NCI-H2227 (cell line): Measurements from ENCODE around the gene MUSK.

Experiments
- DNase-seq: peaks from one replicate; lab custom pipeline; 2025; ENCODE audit not compliant: unreplicated experiment; lab: John Stamatoyannopoulos, UW

The MUSK gene

GRCh38 chr9:110668570-110669167, at the start of gene MUSK:
Gene MUSK (plus strand): TSS chr9:110668791. CDS start chr9:110668905, 114 bp downstream.
- no peak for DNase-seq

GRCh38 chr9:110619831-110620230, 48.8 kb upstream of the MUSK start:
- DNase-seq: no peak

GRCh38 chr9:110620726-110621125, 47.9 kb upstream of the MUSK start:
- DNase-seq: no peak

DNA sequence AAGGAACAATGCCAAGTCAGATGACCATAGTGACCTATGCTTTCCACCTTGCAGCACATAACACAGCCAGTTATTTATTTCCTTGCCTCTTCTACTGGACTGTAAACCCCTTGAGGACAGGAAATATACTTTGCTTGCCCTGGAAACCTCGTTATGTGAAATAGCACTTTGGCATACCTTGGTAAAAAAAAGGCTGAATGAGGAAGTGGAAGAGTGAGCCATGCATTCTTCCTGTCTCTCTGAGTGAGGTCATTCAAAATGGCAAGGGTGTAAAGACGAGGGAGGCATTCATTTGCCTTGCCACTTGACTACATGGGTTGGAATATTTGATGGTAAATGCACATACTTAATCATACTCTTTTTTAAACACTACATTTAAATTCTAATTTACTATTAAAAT, 46.2 kb upstream of the MUSK start:
- DNase-seq: no peak

DNA sequence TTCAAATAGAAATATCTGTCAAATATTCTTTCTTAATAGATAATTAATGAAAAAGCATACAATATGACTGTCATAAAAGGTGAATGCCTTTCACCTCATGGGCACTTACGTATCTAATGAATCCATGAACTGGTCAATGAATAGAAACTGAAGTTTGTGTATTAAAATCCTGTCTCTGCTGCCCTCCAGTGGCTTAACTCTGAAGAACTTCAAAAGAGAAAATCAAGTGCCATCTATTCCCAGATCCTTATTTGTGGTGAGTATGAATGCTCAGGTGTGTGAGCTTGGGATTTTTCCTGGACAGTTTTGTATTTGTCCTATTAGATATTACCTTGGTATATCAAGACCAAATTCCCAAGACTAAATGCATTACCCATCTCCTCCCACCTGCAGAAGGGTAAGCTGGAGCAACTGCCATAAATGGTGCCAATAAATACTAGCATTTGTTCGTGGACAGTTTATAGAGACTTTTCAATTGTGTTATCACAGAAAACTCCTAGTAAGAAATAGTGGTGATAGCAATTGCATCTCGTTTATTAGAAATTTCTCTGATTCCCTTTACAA, 45.0 kb upstream of the MUSK start:
- DNase-seq: peak; percentile 30

DNA sequence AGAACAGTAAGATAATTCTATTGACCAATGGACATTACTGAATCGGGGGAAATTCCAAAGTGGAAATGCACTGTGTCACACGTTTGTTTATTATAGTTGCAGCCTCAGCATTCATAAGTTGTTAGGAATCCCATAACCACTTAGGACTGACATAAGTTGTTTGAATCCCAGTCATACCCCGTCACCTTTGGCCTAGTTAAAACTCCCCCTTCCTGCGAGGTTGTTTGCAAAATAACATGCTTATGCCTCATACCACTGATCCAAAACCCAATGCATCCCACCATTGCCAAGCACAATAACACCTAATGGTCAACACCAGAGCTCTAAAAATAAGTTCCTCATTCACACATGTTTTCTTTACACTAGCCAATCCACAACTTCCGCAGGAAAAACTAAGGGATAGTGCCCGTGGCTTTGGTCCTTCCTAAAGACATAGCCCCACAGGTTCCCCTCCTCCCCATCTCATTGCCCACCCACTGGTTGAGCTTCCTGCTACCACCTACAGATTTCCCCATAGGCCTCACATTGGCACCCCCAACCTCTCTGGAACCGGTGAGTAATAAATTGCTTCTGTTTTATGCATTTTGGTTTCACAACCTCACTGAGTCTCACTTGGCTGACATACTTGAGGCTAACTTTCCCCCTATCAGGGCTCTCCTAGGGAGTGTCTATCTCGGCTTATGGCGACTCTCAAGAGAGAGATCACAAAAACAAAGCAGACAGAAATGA, 42.3 kb upstream of the MUSK start:
- DNase-seq: no peak

- no peak for DNase-seq
Observed at GRCh38 chr9:110635589-110635988, 33.0 kb upstream of the MUSK start.

- no peak for DNase-seq
Observed at GRCh38 chr9:110638381-110638954, 30.1 kb upstream of the MUSK start.

DNA sequence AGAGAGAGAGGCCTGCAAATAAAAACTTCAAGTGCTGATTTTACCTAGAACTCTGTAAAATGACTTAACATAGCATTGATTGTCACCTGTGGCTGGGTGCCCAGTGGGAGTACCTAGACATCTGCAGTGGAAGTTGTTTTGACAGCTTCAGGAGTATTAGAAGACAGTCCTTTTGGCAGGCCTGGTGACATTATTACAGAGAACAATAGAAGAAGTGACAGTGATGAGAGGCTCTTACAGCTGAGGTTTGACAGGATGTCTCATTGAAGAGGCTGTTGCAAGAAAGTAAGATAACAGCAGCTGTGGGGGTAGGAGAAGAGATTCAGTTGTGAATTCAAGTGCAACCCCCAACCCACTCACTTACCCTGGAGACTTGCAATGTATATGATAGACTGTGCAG, 27.9 kb upstream of the MUSK start:
- DNase-seq: no peak

DNA sequence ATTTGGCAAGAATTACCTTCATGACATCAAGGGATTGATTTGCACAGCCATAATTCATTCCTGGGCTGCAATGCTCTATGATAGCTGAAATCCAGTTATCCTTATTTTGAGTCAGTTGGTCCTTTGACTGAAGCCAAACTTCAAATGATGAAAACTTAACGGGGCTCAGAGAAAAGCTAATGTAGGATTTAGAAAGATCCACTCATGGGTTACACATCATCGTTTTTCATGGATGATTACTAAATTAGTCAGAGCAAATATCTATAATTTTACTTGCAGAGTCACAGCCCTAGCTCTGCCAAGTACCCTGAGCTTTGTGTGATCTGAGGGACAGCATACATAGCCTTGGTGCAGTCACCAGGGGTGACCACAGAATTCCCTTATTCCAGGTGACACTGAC, 27.3 kb upstream of the MUSK start:
- no peak for DNase-seq

- no peak for DNase-seq
Observed at GRCh38 chr9:110648696-110649095, 19.9 kb upstream of the MUSK start.

DNA sequence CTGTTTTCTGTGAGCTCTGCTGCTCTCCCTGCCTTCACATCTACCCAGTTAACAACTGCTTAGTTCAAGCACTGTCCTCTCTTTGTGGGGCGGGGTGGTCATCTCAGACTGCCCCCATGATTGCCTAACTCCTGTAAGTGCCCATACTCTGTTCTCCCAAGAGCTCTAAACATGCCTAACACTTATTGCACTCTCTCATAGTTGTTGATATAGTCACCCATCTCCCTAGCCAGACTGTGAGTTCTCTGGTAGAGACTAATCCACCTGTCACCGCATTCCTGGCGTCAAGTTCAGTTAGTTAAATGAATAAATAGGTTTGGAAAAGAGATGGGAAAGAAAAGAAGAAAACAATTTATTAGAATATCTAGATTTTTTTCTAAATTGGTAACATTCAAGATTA, 18.3 kb upstream of the MUSK start:
- no peak for DNase-seq

- no peak for DNase-seq
Observed at GRCh38 chr9:110650991-110651411, 17.6 kb upstream of the MUSK start.

GRCh38 chr9:110655754-110656641, 12.6 kb upstream of the MUSK start:
- no peak for DNase-seq

DNA sequence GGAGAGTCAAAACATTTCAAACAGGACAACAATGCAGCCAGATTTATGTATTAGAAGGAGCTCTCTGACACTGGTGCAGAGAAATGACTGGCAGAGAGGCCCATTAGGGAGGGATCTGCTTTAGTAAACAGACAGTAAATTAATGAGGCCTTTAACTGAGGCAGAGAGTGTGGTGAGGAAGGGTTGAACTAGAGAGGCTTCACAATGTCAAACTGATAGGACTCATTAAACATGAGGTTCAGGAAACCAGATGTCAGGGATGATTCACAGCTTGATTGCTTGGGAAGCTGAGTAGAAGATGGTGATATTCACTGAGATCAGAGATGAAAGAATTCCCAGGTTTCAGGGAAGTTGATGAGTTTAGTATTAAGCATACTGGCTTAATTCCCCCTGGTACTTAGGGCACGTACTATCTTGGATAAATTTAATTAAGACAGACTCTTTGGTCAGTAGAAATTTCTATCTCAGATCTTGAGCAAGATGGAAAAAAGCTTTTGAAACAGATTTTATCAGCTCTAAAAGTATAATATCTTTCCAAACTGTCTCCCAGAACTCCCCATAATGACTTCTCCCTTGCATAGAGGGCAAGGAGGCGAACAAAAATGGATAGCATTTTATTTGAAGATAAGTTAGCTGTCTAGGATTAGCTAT, 8.6 kb upstream of the MUSK start:
- DNase-seq: no peak

GRCh38 chr9:110669433-110669832, 842 bp downstream of the MUSK start:
- no peak for DNase-seq

DNA sequence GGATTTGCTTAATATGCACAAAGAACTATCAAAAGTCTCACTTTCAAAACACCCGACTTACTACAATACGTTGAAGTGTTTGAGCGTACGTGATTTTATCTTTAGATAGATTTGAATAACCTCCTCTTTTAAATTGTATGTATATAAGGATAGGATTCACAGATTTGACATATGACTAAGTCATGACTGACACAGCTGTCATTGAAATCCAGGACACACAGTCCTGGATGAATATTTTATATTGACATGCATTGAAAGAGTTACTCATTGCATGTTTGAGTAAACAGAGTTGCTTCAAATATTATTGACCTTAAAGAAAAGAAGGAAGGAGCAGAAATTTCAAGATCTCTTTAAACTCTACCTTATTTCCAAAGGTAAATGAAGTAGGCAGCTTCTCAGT, 3.3 kb downstream of the MUSK start:
- no peak for DNase-seq

DNA sequence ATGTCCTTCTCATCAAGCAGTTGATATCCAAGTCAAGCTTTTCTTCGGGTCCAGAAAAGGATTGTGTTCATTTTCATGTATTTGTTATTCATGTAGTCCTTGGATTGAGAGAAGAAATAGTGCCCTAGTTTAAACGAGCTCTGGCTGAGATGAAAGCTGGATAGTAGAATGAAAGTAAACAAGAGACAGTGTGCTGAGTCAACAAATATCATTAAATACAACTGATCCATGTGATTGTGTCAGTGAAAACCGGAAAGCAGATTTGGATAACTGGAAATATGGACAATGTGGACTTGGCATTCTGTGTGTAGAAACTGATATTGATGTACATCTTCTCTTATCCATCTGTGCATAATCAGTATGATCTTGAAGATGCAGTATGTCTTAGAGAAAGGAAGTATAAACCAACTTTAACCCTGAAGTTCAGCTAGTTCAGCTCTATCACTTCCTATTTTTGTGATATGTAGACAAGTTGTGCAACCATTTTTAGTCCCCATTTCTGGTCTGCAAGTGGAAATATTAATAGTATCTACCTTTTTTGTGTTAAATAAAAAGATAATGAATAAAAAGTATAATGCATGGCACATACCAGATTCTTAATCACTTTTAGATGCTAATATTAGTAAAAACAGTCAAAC, 4.4 kb downstream of the MUSK start:
- DNase-seq: no peak

DNA sequence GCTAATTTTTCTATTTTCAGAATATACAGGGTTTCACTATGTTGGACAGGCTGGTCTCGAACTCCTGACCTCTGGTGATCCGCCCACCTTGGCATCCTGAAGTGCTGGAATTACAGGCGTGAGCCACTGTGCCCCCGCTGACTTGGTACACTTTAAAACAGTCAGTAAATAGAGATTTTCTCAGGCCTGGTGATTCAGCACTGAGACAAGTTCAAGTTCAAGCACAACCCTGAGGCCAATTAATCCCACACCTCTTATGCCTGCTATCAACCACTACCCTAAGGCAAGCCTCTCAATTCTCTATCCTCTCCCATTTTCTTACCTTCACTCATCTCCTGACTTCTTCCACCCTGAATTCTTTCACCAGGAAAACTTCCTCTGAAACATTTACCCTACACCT, 18.9 kb downstream of the MUSK start:
- no peak for DNase-seq

DNA sequence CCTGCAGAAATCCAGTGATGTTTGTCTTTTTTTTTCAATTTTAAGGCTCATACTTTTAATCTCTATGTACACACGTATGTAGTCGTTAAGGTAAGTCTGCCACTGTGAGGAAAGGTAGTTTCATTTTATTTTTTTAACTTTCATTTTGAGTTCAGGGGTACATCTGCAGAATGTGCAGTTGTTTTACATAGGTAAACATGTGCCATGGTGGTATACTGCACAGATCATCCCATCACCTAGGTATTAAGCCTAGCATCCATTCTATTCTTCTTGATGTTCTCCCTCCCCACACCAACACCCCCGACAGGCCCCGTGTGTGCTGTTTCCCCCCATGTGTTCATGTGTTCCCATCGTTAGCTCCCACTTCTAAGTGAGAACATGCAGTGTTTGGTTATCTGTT, 19.7 kb downstream of the MUSK start:
- DNase-seq: no peak
